ENCODE results near the gene TBC1D22A.

DNA sequence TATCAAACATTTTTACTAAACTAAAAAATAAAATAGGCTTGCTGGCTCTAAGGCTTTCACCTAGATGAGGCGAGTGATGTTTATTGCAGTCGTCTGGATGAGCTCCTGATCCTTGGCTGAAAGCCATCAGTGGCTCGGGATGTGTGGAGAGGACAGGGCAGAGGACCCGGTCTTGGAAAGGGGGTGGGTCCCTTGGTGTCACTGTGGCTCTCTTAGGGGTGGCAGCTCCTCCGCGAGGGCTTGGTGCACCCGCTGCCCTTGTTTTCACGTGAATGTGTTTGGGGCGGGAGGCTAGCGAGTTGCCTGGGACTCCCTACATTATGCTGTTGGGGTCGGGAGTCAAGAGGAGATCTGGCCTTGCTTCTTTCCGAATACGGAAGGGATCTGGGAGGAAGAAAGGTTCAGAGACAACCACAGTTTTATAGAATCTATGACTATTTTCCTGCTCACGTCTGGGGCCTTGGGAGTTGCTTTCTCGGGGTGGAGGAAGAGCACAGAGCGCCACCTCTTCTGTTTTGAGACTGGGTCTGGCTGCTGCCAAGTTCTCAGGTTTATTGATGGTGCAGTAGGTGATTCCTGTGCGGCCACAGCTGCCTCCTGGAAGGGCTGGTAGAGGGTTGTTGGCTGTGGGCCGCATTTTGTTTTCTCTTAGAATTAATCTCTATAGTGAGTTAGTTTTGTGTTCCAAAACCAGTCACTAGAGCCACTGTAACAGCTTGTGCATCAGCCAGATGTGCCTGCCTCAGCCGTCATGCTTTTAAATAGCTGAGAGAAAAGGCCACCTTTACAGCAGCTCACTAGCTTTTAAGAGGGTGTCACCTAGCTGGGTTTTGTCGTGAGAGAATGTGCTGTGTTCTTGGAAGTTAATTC, 12.8 kb downstream of the TBC1D22A start:
- no peak for TF ChIP-seq POLR2A (IDR thresholded peaks at IDR 0.05; ENCODE audit: low read length)
- TF ChIP-seq GATA1 (IDR thresholded peaks at IDR 0.05; ENCODE audit: low read depth, low read length), result no peak
